K562 (cell line): ENCODE results near the gene LIPT2. TPM values are rescaled to one million over a fixed set of nuclear protein-coding genes. Genes with fewer than 3 reads are reported as not detected.

ENCODE experiments used
- ATAC-seq: fragments of 200-7000 bp; cut with Tn5 transposase; 3 replicates; pipeline ENCODE4 v1.9.1; 2020; ENCODE audit warnings: moderate library complexity
- BruUV-seq: library from RNA; stranded (reverse); fragments of 400-500 nt; replicated peaks from 2 replicates; lab custom pipeline; 2021; lab: Mats Ljungman, UMichigan
- CTCF ChIA-PET: fragments of 300-600 bp; formaldehyde crosslinking; extraction: SDS; loops from one replicate; lab custom pipeline; 2021; ENCODE audit warnings: low intra/inter-chr PET ratio; lab: Yijun Ruan, JAX
- POLR2A ChIA-PET: fragments of 300-600, 350-650 bp; sonication (Branson Sonifier 250); formaldehyde crosslinking; extraction: SDS; loops from one replicate; lab custom pipeline; 2021; ENCODE audit warnings: antibody characterized with exemption, inconsistent platforms; lab: Yijun Ruan, JAX
- DNase-seq, 4 experiments: peaks; one replicate each; pipeline versions ENCODE4 v3.0.0 to v3.0.0-alpha.2; 2011 to 2018; ENCODE audit warnings: low spot score in 3 of 4, mixed read lengths in 3 of 4; ENCODE audit errors: extremely low read depth in 1 of 4
- FAIRE-seq: peaks from 2 replicates; lab custom pipeline; 2011; peaks lifted over from hg19 to GRCh38; lab: Jason Lieb, UNC
- H2AFZ ChIP-seq: 2 replicates; pipeline ENCODE4 v1.6.0; 2011; ENCODE audit warnings: low read depth, low read length, control low read depth, inconsistent platforms
- H3K27ac ChIP-seq: fragments of 200-600 bp; 3 replicates; pipeline ENCODE4 v1.8.0; 2011; ENCODE audit warnings: low read depth, mild to moderate bottlenecking, control low read depth, inconsistent platforms, low read length, moderate library complexity, mixed read lengths; ENCODE audit errors: extremely low read depth
- H3K27me3 ChIP-seq, 2 experiments: fragments of 300-600 bp in 1 of 2; 2 replicates in 1 of 2; 3 replicates in 1 of 2; pipeline versions ENCODE4 v1.6.0 to v1.8.0; 2011; ENCODE audit warnings: inconsistent platforms in 2 of 2, low read length in 2 of 2, mild to moderate bottlenecking in 1 of 2, mixed read lengths in 1 of 2, moderate library complexity in 1 of 2; ENCODE audit not compliant: control insufficient read depth in 2 of 2, insufficient read depth in 2 of 2
- H3K36me3 ChIP-seq: fragments of 300-600 bp; 3 replicates; pipeline ENCODE4 v1.8.0; 2011; ENCODE audit warnings: mild to moderate bottlenecking, low read length, inconsistent platforms; ENCODE audit not compliant: control insufficient read depth, insufficient read depth
- H3K4me1 ChIP-seq, 2 experiments: fragments of 200-600 bp in 1 of 2; replicated peaks in 1 of 2; 2 replicates in 1 of 2; 3 replicates in 1 of 2; pipeline versions ENCODE4 v1.5.1 to v1.8.0; 2011; ENCODE audit warnings: inconsistent platforms in 2 of 2, low read length in 2 of 2, mild to moderate bottlenecking in 1 of 2, mixed read lengths in 1 of 2, moderate library complexity in 1 of 2; ENCODE audit not compliant: control insufficient read depth in 2 of 2, insufficient read depth in 2 of 2
- H3K4me2 ChIP-seq: 2 replicates; pipeline ENCODE4 v1.6.1; 2011; ENCODE audit warnings: low read length, control low read depth, inconsistent platforms, mixed read lengths; ENCODE audit not compliant: insufficient read depth
- H3K4me3 ChIP-seq: fragments of 200-600 bp; sonication (generic), shearing (Covaris generic); 2 replicates; pipeline ENCODE4 v1.5.1; 2016; ENCODE audit warnings: control low read depth, inconsistent platforms
- H3K79me2 ChIP-seq: fragments of 200-600 bp; 3 replicates; pipeline ENCODE4 v1.8.0; 2011; ENCODE audit warnings: low read length, inconsistent platforms; ENCODE audit not compliant: control insufficient read depth, insufficient read depth
- H3K9ac ChIP-seq, 2 experiments: 2 replicates each; pipeline versions ENCODE4 v1.6.0 to v1.6.1; 2011; ENCODE audit warnings: low read depth in 2 of 2, low read length in 2 of 2, control low read depth in 1 of 2, inconsistent platforms in 1 of 2, mild to moderate bottlenecking in 1 of 2, mixed read lengths in 1 of 2; ENCODE audit not compliant: insufficient read depth in 1 of 2
- H3K9me1 ChIP-seq: one replicate; pipeline ENCODE4 v1.6.0; 2011; ENCODE audit warnings: inconsistent platforms, mild to moderate bottlenecking, low read length, moderate library complexity; ENCODE audit not compliant: control insufficient read depth, insufficient read depth
- H3K9me3 ChIP-seq: replicated peaks from 2 replicates; pipeline ENCODE4 v1.5.1; 2011; ENCODE audit warnings: low read depth, low read length, inconsistent platforms; ENCODE audit not compliant: control insufficient read depth, insufficient read depth
- H4K20me1 ChIP-seq: replicated peaks from 2 replicates; pipeline ENCODE4 v1.6.1; 2011; ENCODE audit warnings: low read length, inconsistent platforms, mixed read lengths; ENCODE audit not compliant: control insufficient read depth, insufficient read depth
- CSDE1 ChIP-seq, 2 experiments: fragments of 450-650 bp; IDR thresholded peaks; 2 replicates each; pipeline ENCODE4 v1.6.1; 2016; ENCODE audit warnings: mild to moderate bottlenecking in 1 of 2
- HINFP ChIP-seq: fragments of 450-650 bp; conservative IDR thresholded peaks from 2 replicates; pipeline ENCODE4 v1.6.1; 2016; ENCODE audit warnings: missing genetic modification characterization, low read depth, mild to moderate bottlenecking, control low read depth, missing compliant biosample characterization
- KDM2B ChIP-seq: fragments of 250-450 bp; sonication (Bioruptor Pico); IDR thresholded peaks from 2 replicates; pipeline ENCODE4 v1.8.0; 2021; ENCODE audit warnings: mild to moderate bottlenecking, moderate library complexity
- MCM2 ChIP-seq: fragments of 450-650 bp; IDR thresholded peaks from 2 replicates; pipeline ENCODE4 v1.6.1; 2017; ENCODE audit warnings: low read depth, mild to moderate bottlenecking
- NFE2 ChIP-seq: IDR thresholded peaks from 2 replicates; pipeline ENCODE4 v1.6.1; 2014; ENCODE audit warnings: antibody characterized with exemption, low read depth
- NR0B1 ChIP-seq: fragments of 450-650 bp; IDR thresholded peaks from one replicate; pipeline ENCODE4 v1.6.1; 2018; ENCODE audit warnings: mild to moderate bottlenecking, moderate library complexity; ENCODE audit not compliant: partially characterized antibody
- NR2C1 ChIP-seq, 2 experiments: fragments of 450-650 bp; IDR thresholded peaks; 2 replicates each; pipeline ENCODE4 v1.6.1; 2017; ENCODE audit warnings: mild to moderate bottlenecking in 2 of 2, antibody characterized with exemption in 1 of 2, inconsistent platforms in 1 of 2, missing compliant biosample characterization in 1 of 2, missing genetic modification characterization in 1 of 2
- PBX2 ChIP-seq, 2 experiments: IDR thresholded peaks in 1 of 2; conservative IDR thresholded peaks in 1 of 2; 2 replicates each; pipeline ENCODE4 v1.6.1; 2016; ENCODE audit warnings: low read depth in 2 of 2, mild to moderate bottlenecking in 1 of 2, missing compliant biosample characterization in 1 of 2, missing genetic modification characterization in 1 of 2, moderate library complexity in 1 of 2
- POLR2AphosphoS2 ChIP-seq: IDR thresholded peaks from 2 replicates; pipeline ENCODE4 v1.6.1; 2012; ENCODE audit warnings: low read length, improper control_type of control experiment
- RBM34 ChIP-seq: fragments of 200-400 bp; formaldehyde crosslinking; IDR thresholded peaks from 2 replicates; pipeline ENCODE4 v1.6.1; 2018; ENCODE audit warnings: low read length, borderline replicate concordance; ENCODE audit not compliant: insufficient read depth
- SAP30 ChIP-seq: fragments of 200-600 bp; sonication (generic); IDR thresholded peaks from 2 replicates; pipeline ENCODE4 v1.6.1; 2012; ENCODE audit warnings: borderline replicate concordance, low read depth, mild to moderate bottlenecking, moderate library complexity, low read length, control low read depth, inconsistent platforms; ENCODE audit not compliant: insufficient read depth, poor library complexity, severe bottlenecking
- STAT5A ChIP-seq: IDR thresholded peaks from 2 replicates; pipeline ENCODE4 v1.6.1; 2012; ENCODE audit warnings: low read length, inconsistent platforms, borderline replicate concordance
- WHSC1 ChIP-seq: IDR thresholded peaks from one replicate; pipeline ENCODE4 v1.6.1; 2012; ENCODE audit warnings: low read length, control low read depth, inconsistent platforms
- ZFP36 ChIP-seq: fragments of 150-350 bp; IDR thresholded peaks from 2 replicates; pipeline ENCODE4 v1.6.1; 2018; ENCODE audit warnings: low read length, low read depth; ENCODE audit not compliant: partially characterized antibody
- ZNF165 ChIP-seq: fragments of 250-450 bp; sonication (Bioruptor Pico); IDR thresholded peaks from 2 replicates; pipeline ENCODE4 v1.4.0; 2020; ENCODE audit warnings: borderline replicate concordance
- in situ Hi-C: fragments of 300-500 bp; cut with MboI; formaldehyde crosslinking; loops from 4 replicates; pipeline ENCODE4 v1.15.0; 2018; ENCODE audit warnings: inconsistent platforms, mixed read lengths
- intact Hi-C: fragments of 100-400 bp; cut with micrococcal nuclease; formaldehyde crosslinking; loops from 2 replicates; pipeline ENCODE4 v1.14.2; 2022
- polyA plus RNA-seq, 8 experiments: library from polyadenylated mRNA; depleted of rRNA in 4 of 8; stranded (reverse) in 5 of 8; unstranded in 3 of 8; fragments of >200 nt; fragmentation: Nextera tagmentation in 2 of 8; fragmentation: Illumina TruSeq in 1 of 8; extraction: Ambion mirVana in 2 of 8; extraction: Trizol in 1 of 8; gene quantifications; 2 replicates each; pipeline versions ENCODE4 v1.2.1 to v1.2.3, GENCODE V29; 2011 to 2014; ENCODE audit warnings: inconsistent platforms in 1 of 8, missing spikeins in 1 of 8
- total RNA-seq, 7 experiments: library from RNA; depleted of rRNA in 6 of 7; stranded (reverse); fragments of >200 nt in 6 of 7; fragmentation: Illumina TruSeq in 2 of 7; extraction: Trizol in 2 of 7; gene quantifications; 2 replicates each; pipeline versions ENCODE4 v1.2.1 to v1.2.3, GENCODE V29; 2011 to 2021; ENCODE audit warnings: low replicate concordance in 1 of 7

Gene LIPT2
- total and polyA plus RNA-seq, 9 of the 15 experiments (the other 6 are each of a cell fraction or from before 2014, with no cell fraction given): 1.00 to 5.2 (median 3.5) TPM

GRCh38 chr11:74540270-74540669, 46.7 kb upstream of the LIPT2 start (continued):
- TF ChIP-seq RBM34 (no peak), NR2C1 (IDR thresholded peaks at IDR 0.05) (no peak), NR2C1 (tag; IDR thresholded peaks at IDR 0.05) (no peak), NR0B1 (no peak), STAT5A (no peak), SAP30 (no peak), ZFP36 (peak; percentile 9), POLR2AphosphoS2 (no peak)

- in situ Hi-C loops: no loop called here
- DNase-seq (no peak), FAIRE-seq (no peak), ATAC-seq (no peak)
- H3K9me1 ChIP-seq: no peaks in the 10 kb centered on the region
- peaks cover 0 to 28% of the 10 kb centered on the region in 2 experiments; a peak in 2 of 5 replicates for H3K27me3 ChIP-seq
- no peak overlapping the region for H3K27ac ChIP-seq
- H3K4me2 ChIP-seq: no peak overlapping the region
- H3K79me2 ChIP-seq: no peaks in the 10 kb centered on the region
- no peak overlapping the region for H2AFZ ChIP-seq
- H4K20me1 ChIP-seq: no peaks in the 10 kb centered on the region
- no TSS peak for BruUV-seq
- no peaks in the 10 kb centered on the region for H3K36me3 ChIP-seq
- intact Hi-C loops: no loop called here
- no peaks in the 10 kb centered on the region; a peak in 1 of 5 replicates for H3K4me1 ChIP-seq
- no peak overlapping the region for H3K9ac ChIP-seq
- no peak overlapping the region for H3K4me3 ChIP-seq
- H3K9me3 ChIP-seq: no peaks in the 10 kb centered on the region; the same call in 1 of the 2 replicates
- ChIA-PET CTCF (no interaction called here), POLR2A (interaction anchor here (0.6 kb wide), 1 partner anchor 9 kb away, joined by 3 read pairs; no protein-coding TSS in a partner anchor)
- TF ChIP-seq PBX2 (CRISPR knock-in tag; IDR thresholded peaks at IDR 0.05; ENCODE audit: low read depth): no peak
- no peak for TF ChIP-seq PBX2 (tag; conservative IDR thresholded peaks at IDR 0.05; ENCODE audit: low read depth)
- TF ChIP-seq NFE2: no peak
- TF ChIP-seq WHSC1: no peak
- TF ChIP-seq MCM2: no peak
- TF ChIP-seq ZNF165: no peak
- TF ChIP-seq KDM2B (CRISPR knock-in tag): no peak
- TF ChIP-seq CSDE1 (IDR thresholded peaks at IDR 0.05): no peak
- TF ChIP-seq HINFP (tag): no peak
Measured at GRCh38 chr11:74538680-74539079, 45.2 kb upstream of the LIPT2 start.
